ENCODE measurements around the gene SULF2. TPM values are rescaled to one million over a fixed set of nuclear protein-coding genes. Genes with fewer than 3 reads are reported as not detected.

Gene SULF2
- polyA plus RNA-seq, 4 donors, result 10.3 to 40.9 (median 22.4) TPM

DNA sequence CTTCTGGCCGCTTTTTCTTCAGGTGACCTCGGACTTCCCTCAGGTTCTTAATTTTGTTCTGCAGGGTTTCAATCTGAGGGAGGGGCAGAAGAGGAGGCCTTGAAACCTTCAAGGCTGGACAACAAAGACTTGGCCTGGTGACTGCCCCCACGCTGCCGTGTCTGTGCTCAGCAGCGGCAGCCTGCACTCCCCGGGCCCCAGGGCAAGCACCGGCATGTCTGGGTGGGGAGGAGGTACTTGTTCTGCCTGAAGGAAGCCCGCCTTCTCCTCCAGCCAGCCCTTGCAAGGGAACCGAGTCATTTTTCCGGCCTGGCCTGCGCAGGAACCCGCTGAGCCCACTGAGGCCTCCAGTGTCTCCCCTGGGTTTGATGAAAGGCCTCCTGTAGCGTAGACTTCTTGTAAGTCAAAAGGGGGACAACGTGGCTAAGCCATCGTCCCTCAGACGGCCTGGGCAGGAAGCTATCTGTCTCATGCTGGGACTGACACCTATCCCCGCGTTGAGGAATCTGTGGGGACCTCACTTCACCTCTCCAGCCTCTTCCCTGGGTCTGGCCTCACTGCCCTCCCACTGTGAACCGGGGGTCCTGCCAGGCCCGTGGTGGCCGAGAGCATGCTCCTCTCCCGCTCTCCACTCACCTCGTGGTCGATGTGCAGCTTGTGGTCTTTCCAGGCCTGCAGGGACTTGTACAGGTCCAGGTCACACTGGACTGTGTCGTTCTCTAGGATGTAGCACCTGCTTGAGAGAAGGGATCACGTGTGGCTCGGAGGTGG is 119.9 kb downstream of the SULF2 start:
- FAIRE-seq, result no peak
- H3K36me3 ChIP-seq (ENCODE audit: control insufficient read depth in 3 of 3, insufficient read depth in 2 of 3, low read depth in 1 of 3, low read length in 3 of 3), result peaks cover 0 to 70% (median 0%) of the 10 kb centered on the region in 3 donors
- WGBS, 3 donors, result 90 to 94% (median 92%) methylated on average over 27 of the region's 27 CpGs

GRCh38 chr20:47664744-47665143 is 120.5 kb downstream of the SULF2 start:
- Histone ChIP-seq H3K4me3 (ENCODE audit: low read depth in 1 of 3, low read length in 3 of 3) (no peak overlapping the region), H3K4me1 (ENCODE audit: control insufficient read depth in 3 of 3, insufficient read depth in 2 of 3, low read depth in 1 of 3, low read length in 2 of 3) (peaks cover 0 to 7% (median 5%) of the 10 kb centered on the region in 3 donors), H3K27ac (ENCODE audit: low read depth in 1 of 3, low read length in 2 of 3) (no peak overlapping the region), H3K27me3 (ENCODE audit: control insufficient read depth in 3 of 3, insufficient read depth in 3 of 3, low read length in 3 of 3) (no peaks in the 10 kb centered on the region), H3K36me3 (ENCODE audit: control insufficient read depth in 3 of 3, insufficient read depth in 2 of 3, low read depth in 1 of 3, low read length in 3 of 3) (peaks cover 0 to 70% (median 0%) of the 10 kb centered on the region in 3 donors), H3K9me3 (ENCODE audit: control insufficient read depth in 2 of 2, insufficient read depth in 1 of 2, low read depth in 1 of 2, low read length in 1 of 2) (no peaks in the 10 kb centered on the region)
- WGBS, 3 donors, result 84 to 90% (median 87%) methylated on average over 12 of the region's 12 CpGs
- FAIRE-seq (no peak), DNase-seq (no peak)

More for the DNA sequence above, 119.9 kb downstream of the SULF2 start:
- H3K4me1 ChIP-seq (ENCODE audit: control insufficient read depth in 3 of 3, insufficient read depth in 2 of 3, low read depth in 1 of 3, low read length in 2 of 3), result peaks cover 0 to 5% (median 5%) of the 10 kb centered on the region in 3 donors
- no peak overlapping the region for H3K4me3 ChIP-seq (ENCODE audit: low read depth in 1 of 3, low read length in 3 of 3)
- no peak overlapping the region for H3K27ac ChIP-seq (ENCODE audit: low read depth in 1 of 3, low read length in 2 of 3)
- no peaks in the 10 kb centered on the region for H3K9me3 ChIP-seq (ENCODE audit: control insufficient read depth in 2 of 2, insufficient read depth in 1 of 2, low read depth in 1 of 2, low read length in 1 of 2)
- DNase-seq, result no peak
- H3K27me3 ChIP-seq (ENCODE audit: control insufficient read depth in 3 of 3, insufficient read depth in 3 of 3, low read length in 3 of 3), result no peaks in the 10 kb centered on the region

GRCh38 chr20:47664068-47664437 is 121.2 kb downstream of the SULF2 start:
- peak overlapping the region in 1 of 3 donors; percentile 21 for H3K27ac ChIP-seq (ENCODE audit: low read depth in 1 of 3, low read length in 2 of 3)
- no peak for DNase-seq

GRCh38 chr20:47663354-47664067 is 121.8 kb downstream of the SULF2 start:
- Histone ChIP-seq H3K27me3 (ENCODE audit: control insufficient read depth in 3 of 3, insufficient read depth in 3 of 3, low read length in 3 of 3) (no peaks in the 10 kb centered on the region), H3K4me3 (ENCODE audit: low read depth in 1 of 3, low read length in 3 of 3) (no peak overlapping the region), H3K36me3 (ENCODE audit: control insufficient read depth in 3 of 3, insufficient read depth in 2 of 3, low read depth in 1 of 3, low read length in 3 of 3) (peaks cover 0 to 61% (median 0%) of the 10 kb centered on the region in 3 donors), H3K9me3 (ENCODE audit: control insufficient read depth in 2 of 2, insufficient read depth in 1 of 2, low read depth in 1 of 2, low read length in 1 of 2) (no peaks in the 10 kb centered on the region), H3K27ac (ENCODE audit: low read depth in 1 of 3, low read length in 2 of 3) (peak overlapping the region in 2 of 3 donors; percentile 14 to 21), H3K4me1 (ENCODE audit: control insufficient read depth in 3 of 3, insufficient read depth in 2 of 3, low read depth in 1 of 3, low read length in 2 of 3) (peaks cover 0 to 7% (median 3%) of the 10 kb centered on the region in 3 donors)
- FAIRE-seq (no peak), DNase-seq (peak; percentile 78 to 89)
- WGBS, 3 donors, result 49 to 59% (median 51%) methylated on average over 20 of the region's 20 CpGs

More at GRCh38 chr20:47664068-47664437, 121.2 kb downstream of the SULF2 start:
- WGBS, 3 donors, result 16 to 67% (median 55%) methylated on average over 2 of the region's 2 CpGs
- FAIRE-seq, result no peak
- H3K4me3 ChIP-seq (ENCODE audit: low read depth in 1 of 3, low read length in 3 of 3), result no peak overlapping the region
- no peaks in the 10 kb centered on the region for H3K27me3 ChIP-seq (ENCODE audit: control insufficient read depth in 3 of 3, insufficient read depth in 3 of 3, low read length in 3 of 3)
- peaks cover 0 to 65% (median 0%) of the 10 kb centered on the region in 3 donors for H3K36me3 ChIP-seq (ENCODE audit: control insufficient read depth in 3 of 3, insufficient read depth in 2 of 3, low read depth in 1 of 3, low read length in 3 of 3)
- no peaks in the 10 kb centered on the region for H3K9me3 ChIP-seq (ENCODE audit: control insufficient read depth in 2 of 2, insufficient read depth in 1 of 2, low read depth in 1 of 2, low read length in 1 of 2)
- H3K4me1 ChIP-seq (ENCODE audit: control insufficient read depth in 3 of 3, insufficient read depth in 2 of 3, low read depth in 1 of 3, low read length in 2 of 3), result peaks cover 0 to 7% (median 3%) of the 10 kb centered on the region in 3 donors

DNA sequence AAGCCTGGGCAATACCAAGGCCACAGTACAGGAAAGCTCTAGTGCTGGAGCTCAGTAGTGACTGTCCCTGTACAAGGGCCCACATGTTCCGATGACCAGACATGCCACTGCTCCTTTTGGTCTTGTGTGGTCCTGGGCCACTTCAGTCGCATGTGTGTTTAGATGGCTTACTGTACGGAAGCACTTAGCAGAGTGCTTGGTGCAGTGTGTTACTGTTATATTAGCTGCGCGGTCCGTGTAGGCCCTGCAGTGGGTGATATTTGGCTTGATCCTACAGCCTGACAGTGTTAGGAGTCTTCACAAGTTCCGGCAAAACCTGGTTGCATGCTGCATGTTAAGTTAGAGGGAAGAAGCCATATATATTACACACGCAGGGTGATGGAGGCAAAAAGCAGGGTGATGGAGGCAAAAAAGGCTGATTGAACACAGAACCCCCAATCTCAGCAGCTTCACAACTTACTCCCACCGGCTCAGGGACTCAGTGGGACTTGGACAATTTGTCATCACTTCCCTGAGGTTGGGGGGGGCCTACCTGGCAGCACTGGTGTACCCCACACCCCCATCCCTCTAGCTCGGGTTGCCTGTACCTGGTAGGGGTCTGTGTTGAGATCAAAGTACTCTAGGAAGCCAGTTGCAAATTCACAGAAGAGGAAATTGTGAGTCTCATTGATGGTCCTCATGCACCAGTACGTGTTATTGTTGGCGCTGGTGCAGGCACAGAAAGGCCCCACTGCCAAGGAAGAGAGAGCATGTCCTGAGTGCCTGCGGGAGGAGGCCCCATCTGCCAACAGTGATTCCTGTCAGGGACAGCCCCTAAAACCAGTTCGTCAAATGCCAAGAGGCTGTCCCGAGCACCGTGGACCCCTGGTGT is 122.6 kb downstream of the SULF2 start:
- peaks cover 0 to 7% (median 3%) of the 10 kb centered on the region in 3 donors for H3K4me1 ChIP-seq (ENCODE audit: control insufficient read depth in 3 of 3, insufficient read depth in 2 of 3, low read depth in 1 of 3, low read length in 2 of 3)
- WGBS, 3 donors, result 90 to 95% (median 91%) methylated on average over 15 to 16 of the region's 16 CpGs
- FAIRE-seq (no peak), DNase-seq (no peak)
- no peak overlapping the region for H3K27ac ChIP-seq (ENCODE audit: low read depth in 1 of 3, low read length in 2 of 3)
- no peaks in the 10 kb centered on the region for H3K27me3 ChIP-seq (ENCODE audit: control insufficient read depth in 3 of 3, insufficient read depth in 3 of 3, low read length in 3 of 3)
- no peak overlapping the region for H3K4me3 ChIP-seq (ENCODE audit: low read depth in 1 of 3, low read length in 3 of 3)
- no peaks in the 10 kb centered on the region for H3K9me3 ChIP-seq (ENCODE audit: control insufficient read depth in 2 of 2, insufficient read depth in 1 of 2, low read depth in 1 of 2, low read length in 1 of 2)
- peaks cover 0 to 56% (median 2%) of the 10 kb centered on the region in 3 donors for H3K36me3 ChIP-seq (ENCODE audit: control insufficient read depth in 3 of 3, insufficient read depth in 2 of 3, low read depth in 1 of 3, low read length in 3 of 3)

GRCh38 chr20:47661714-47662113 is 123.6 kb downstream of the SULF2 start:
- FAIRE-seq (no peak), DNase-seq (no peak)
- Histone ChIP-seq H3K4me1 (ENCODE audit: control insufficient read depth in 3 of 3, insufficient read depth in 2 of 3, low read depth in 1 of 3, low read length in 2 of 3) (peaks cover 0 to 7% (median 3%) of the 10 kb centered on the region in 3 donors), H3K4me3 (ENCODE audit: low read depth in 1 of 3, low read length in 3 of 3) (no peak overlapping the region), H3K27me3 (ENCODE audit: control insufficient read depth in 3 of 3, insufficient read depth in 3 of 3, low read length in 3 of 3) (no peaks in the 10 kb centered on the region), H3K36me3 (ENCODE audit: control insufficient read depth in 3 of 3, insufficient read depth in 2 of 3, low read depth in 1 of 3, low read length in 3 of 3) (peaks cover 0 to 53% (median 2%) of the 10 kb centered on the region in 3 donors), H3K9me3 (ENCODE audit: control insufficient read depth in 2 of 2, insufficient read depth in 1 of 2, low read depth in 1 of 2, low read length in 1 of 2) (no peaks in the 10 kb centered on the region), H3K27ac (ENCODE audit: low read depth in 1 of 3, low read length in 2 of 3) (no peak overlapping the region)
- 90 to 94% (median 90%) methylated on average over 7 of the region's 7 CpGs for WGBS, 3 donors

- no peaks in the 10 kb centered on the region for H3K9me3 ChIP-seq (ENCODE audit: control insufficient read depth in 2 of 2, insufficient read depth in 1 of 2, low read depth in 1 of 2, low read length in 1 of 2)
- 87 to 89% (median 87%) methylated on average over 12 of the region's 12 CpGs for WGBS, 3 donors
- peaks cover 0 to 7% (median 3%) of the 10 kb centered on the region in 3 donors for H3K4me1 ChIP-seq (ENCODE audit: control insufficient read depth in 3 of 3, insufficient read depth in 2 of 3, low read depth in 1 of 3, low read length in 2 of 3)
- DNase-seq (no peak), FAIRE-seq (no peak)
- peaks cover 0 to 48% (median 2%) of the 10 kb centered on the region in 3 donors for H3K36me3 ChIP-seq (ENCODE audit: control insufficient read depth in 3 of 3, insufficient read depth in 2 of 3, low read depth in 1 of 3, low read length in 3 of 3)
- no peak overlapping the region for H3K4me3 ChIP-seq (ENCODE audit: low read depth in 1 of 3, low read length in 3 of 3)
- no peak overlapping the region for H3K27ac ChIP-seq (ENCODE audit: low read depth in 1 of 3, low read length in 2 of 3)
- H3K27me3 ChIP-seq (ENCODE audit: control insufficient read depth in 3 of 3, insufficient read depth in 3 of 3, low read length in 3 of 3), result no peaks in the 10 kb centered on the region
Observed at GRCh38 chr20:47660983-47661700, 124.1 kb downstream of the SULF2 start.
